AG10803 (cell line): ENCODE measurements around the gene KCNK6.

Experiments used
- DNase-seq: peaks from one replicate; pipeline ENCODE4 v3.0.0; 2010; ENCODE audit warnings: low read depth
- H3K4me3 ChIP-seq: 2 replicates; pipeline ENCODE4 v1.5.1; 2011; ENCODE audit warnings: mild to moderate bottlenecking, low read length, control low read depth
- TF ChIP-seq, protein P1 (sequence below): conservative IDR thresholded peaks from 2 replicates; pipeline ENCODE4 v1.5.1; 2011; ENCODE audit warnings: mild to moderate bottlenecking, low read length, control low read depth, inconsistent platforms

Gene KCNK6

GRCh38 chr19:38352611-38353010, 33.0 kb downstream of the KCNK6 start:
- no peak overlapping the region for H3K4me3 ChIP-seq
- TF ChIP-seq, protein P1, sequence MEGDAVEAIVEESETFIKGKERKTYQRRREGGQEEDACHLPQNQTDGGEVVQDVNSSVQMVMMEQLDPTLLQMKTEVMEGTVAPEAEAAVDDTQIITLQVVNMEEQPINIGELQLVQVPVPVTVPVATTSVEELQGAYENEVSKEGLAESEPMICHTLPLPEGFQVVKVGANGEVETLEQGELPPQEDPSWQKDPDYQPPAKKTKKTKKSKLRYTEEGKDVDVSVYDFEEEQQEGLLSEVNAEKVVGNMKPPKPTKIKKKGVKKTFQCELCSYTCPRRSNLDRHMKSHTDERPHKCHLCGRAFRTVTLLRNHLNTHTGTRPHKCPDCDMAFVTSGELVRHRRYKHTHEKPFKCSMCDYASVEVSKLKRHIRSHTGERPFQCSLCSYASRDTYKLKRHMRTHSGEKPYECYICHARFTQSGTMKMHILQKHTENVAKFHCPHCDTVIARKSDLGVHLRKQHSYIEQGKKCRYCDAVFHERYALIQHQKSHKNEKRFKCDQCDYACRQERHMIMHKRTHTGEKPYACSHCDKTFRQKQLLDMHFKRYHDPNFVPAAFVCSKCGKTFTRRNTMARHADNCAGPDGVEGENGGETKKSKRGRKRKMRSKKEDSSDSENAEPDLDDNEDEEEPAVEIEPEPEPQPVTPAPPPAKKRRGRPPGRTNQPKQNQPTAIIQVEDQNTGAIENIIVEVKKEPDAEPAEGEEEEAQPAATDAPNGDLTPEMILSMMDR: no peak
- DNase-seq: no peak

DNA sequence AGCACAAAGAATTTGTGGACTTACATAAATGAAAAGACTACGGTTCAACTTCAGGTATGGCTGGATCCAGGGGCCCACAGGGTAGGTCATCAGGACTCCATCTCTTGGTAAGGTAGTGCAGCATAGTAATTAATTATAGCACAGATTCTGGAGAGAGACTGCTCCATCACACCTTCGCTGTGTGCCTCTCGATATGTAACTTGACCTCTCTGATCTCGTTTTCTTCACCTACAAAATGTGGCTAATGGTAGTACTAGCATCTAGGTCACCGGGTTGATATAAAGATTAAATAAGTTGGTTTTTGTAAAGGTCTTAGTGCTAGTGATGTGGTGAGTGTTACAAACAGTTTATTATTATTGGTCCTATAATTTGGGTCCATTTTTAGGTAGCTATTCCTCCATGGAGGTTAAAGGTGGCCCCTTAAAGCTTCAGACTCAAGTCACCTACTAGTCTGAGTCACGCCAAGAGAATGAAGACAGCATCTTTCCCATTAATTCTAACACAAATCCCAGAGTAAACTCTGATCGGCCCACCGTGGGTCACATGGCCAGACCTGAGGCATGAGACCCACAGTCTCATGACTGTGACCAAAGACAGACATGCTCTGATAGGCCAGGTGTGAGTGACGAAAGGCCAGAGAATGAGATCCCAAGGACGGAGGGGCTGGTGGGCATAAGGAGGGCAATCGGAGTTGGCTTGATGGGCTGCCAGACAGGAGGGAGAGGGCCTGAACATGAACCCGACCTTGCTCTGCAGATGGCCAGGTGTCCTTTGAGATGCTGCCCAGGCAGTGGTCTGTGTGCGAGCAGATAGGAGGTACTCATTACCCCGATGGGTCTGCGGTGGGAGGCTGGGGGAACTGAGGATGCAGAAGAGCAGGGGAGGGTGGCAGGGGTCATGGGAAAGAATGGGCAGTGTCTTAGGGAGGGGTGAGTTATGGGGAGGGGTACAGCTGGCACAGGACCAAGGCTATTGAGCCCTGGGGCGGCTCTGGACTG, 36.4 kb downstream of the KCNK6 start:
- no peak overlapping the region for H3K4me3 ChIP-seq
- TF ChIP-seq, protein P1: no peak
- no peak for DNase-seq

DNA sequence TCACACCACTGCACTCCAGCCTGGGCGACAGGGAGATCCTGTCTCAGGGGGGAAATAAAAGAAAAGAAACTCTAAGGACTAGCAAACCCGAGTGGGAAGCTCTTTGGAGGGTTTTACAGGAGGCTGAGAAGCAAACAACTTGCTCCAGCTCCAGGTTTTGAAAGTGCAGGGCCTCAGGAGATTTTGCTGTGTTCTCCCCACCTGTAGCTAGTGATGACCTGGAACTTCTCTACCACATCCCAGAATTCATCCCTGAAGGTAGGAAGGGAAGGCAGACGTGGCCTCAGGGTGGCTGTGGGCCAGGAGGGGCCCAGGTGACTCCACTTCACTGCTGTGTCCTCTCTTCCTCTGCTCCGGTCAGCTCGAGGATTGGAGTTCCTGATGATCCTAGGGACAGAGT, 38.4 kb downstream of the KCNK6 start:
- DNase-seq: no peak
- H3K4me3 ChIP-seq: no peak overlapping the region
- TF ChIP-seq, protein P1: no peak

DNA sequence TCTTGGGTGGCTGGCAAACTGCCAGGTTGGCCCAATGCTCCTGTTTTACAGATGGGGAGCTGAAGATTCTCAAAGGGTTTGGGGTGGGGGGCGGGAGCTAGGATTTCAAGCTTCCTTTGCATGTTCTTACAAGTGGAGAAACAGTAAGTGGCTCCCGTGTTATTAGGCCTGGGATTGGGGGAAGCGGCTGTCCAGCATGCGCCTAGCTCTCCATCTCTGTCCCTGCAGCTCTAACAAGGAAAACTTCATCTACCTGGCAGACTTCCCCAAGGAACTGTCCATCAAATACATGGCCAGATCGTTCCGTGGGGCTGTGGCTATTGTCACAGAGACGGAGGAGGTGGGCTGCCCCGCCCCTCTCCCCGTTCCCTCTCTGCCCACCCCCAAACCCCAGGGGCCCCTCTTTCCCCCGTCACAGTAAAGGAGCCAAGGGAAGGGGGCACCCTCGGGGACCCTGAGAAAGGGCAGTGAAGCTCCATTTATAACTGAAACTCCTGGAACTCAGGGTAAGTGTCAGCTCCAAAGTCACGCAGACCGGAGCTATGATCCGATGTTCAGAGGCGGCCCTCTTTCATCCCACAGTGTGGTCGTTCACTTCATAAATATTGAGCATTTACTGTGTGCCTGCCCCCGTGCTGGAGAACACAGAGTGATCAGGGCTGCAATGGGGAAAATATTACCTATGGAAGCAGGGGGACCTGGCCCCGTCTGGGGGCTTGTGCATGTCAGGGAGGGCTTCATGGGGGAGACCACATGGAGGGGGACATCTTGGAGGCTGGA, 39.8 kb downstream of the KCNK6 start:
- TF ChIP-seq, protein P1: no peak
- no peak overlapping the region for H3K4me3 ChIP-seq
- DNase-seq: no peak

DNA sequence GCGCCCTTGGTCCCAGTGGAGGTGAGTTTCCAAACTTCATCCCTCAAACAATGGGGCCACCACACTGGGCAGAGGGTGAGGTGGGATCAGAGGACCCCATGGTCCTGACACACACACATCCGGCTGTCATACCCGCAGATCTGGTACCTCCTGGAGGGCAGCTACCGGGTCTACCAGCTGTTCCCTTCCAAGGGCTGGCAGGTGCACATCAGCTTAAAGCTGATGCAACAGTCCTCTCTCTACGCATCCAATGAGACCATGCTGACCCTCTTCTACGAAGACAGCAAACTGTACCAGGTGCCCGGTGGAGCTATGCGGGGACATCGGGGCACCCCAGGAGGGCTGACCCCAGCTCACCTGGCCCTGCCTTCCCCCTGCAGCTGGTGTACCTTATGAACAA, 40.7 kb downstream of the KCNK6 start:
- DNase-seq: no peak
- TF ChIP-seq, protein P1: no peak
- H3K4me3 ChIP-seq: no peak overlapping the region

GRCh38 chr19:38360839-38361631, 41.4 kb downstream of the KCNK6 start:
- DNase-seq: no peak
- H3K4me3 ChIP-seq: peak overlapping the region; percentile 66
- TF ChIP-seq, protein P1: no peak
